Measurements from ENCODE around the gene SLC25A21. TPM values are rescaled to one million over a fixed set of nuclear protein-coding genes. Genes with fewer than 3 reads are reported as not detected.
A peak's percentile ranks its signal among the peaks of the same experiment; 100 is the strongest.

SLC25A21 gene
- total RNA-seq, 6 experiments from 2014 or later, result 0.09 to 0.37 (median 0.18) TPM; not detected in 1

GRCh38 chr14:37179896-37180502 lies 7.6 kb upstream of the SLC25A21 start:
- ATAC-seq (no peak), DNase-seq (no peak)
- TF ChIP-seq POLR2A (IDR thresholded peaks at IDR 0.05), result no peak
- TF ChIP-seq CTCF (IDR thresholded peaks at IDR 0.05), result no peak
- H3K27ac ChIP-seq, result no peak overlapping the region
- H3K27me3 ChIP-seq, result no peaks in the 10 kb centered on the region
- 50% methylated on average over 4 of the region's 4 CpGs for WGBS (ENCODE audit: insufficient coverage, low coverage, low lambda C conversion rate, missing lambda C conversion rate)
- H3K4me1 ChIP-seq, result peaks cover 0 to 9% (median 0%) of the 10 kb centered on the region in 4 donors
- intact Hi-C loops (cut with DNase I), result no loop called here
- H3K9me3 ChIP-seq, result no peaks in the 10 kb centered on the region
- H3K4me3 ChIP-seq, result no peak overlapping the region
- H3K36me3 ChIP-seq, result no peaks in the 10 kb centered on the region

- H3K4me3 ChIP-seq, result peak overlapping the region; percentile 67 to 91 (median 76)
- H3K9me3 ChIP-seq, result no peaks in the 10 kb centered on the region
- H3K27ac ChIP-seq, result no peak overlapping the region
- intact Hi-C loops (cut with DNase I), result no loop called here
- H3K27me3 ChIP-seq, result no peaks in the 10 kb centered on the region
- peaks cover 0 to 23% (median 5%) of the 10 kb centered on the region in 4 donors for H3K4me1 ChIP-seq
- ATAC-seq (no peak), DNase-seq (no peak)
- H3K36me3 ChIP-seq, result no peaks in the 10 kb centered on the region
- WGBS (ENCODE audit: insufficient coverage, low coverage, low lambda C conversion rate, missing lambda C conversion rate), result 61% methylated on average over 5 of the region's 5 CpGs
- TF ChIP-seq POLR2A (IDR thresholded peaks at IDR 0.05), result no peak
- no peak for TF ChIP-seq CTCF (IDR thresholded peaks at IDR 0.05)
Measured at GRCh38 chr14:37172936-37173614, 669 bp upstream of the SLC25A21 start.

GRCh38 chr14:37171678-37172023 lies 755 bp downstream of the SLC25A21 start:
- DNase-seq (no peak), ATAC-seq (peak in 2 of 4 donors; percentile 6 to 7)
- H3K9me3 ChIP-seq, result no peaks in the 10 kb centered on the region
- intact Hi-C loops (cut with DNase I), result no loop called here
- WGBS (ENCODE audit: insufficient coverage, low coverage, low lambda C conversion rate, missing lambda C conversion rate), result 3% methylated on average over 6 of the region's 6 CpGs
- H3K4me3 ChIP-seq, result peak overlapping the region; percentile 67 to 91 (median 76)
- peaks cover 0 to 23% (median 5%) of the 10 kb centered on the region in 4 donors for H3K4me1 ChIP-seq
- peak overlapping the region; percentile 67 to 81 (median 79) for H3K27ac ChIP-seq
- no peaks in the 10 kb centered on the region for H3K36me3 ChIP-seq
- no peak for TF ChIP-seq CTCF (IDR thresholded peaks at IDR 0.05)
- TF ChIP-seq POLR2A (IDR thresholded peaks at IDR 0.05), result no peak
- no peaks in the 10 kb centered on the region for H3K27me3 ChIP-seq

- DNase-seq (no peak), ATAC-seq (no peak)
- H3K27ac ChIP-seq, result no peak overlapping the region
- no peaks in the 10 kb centered on the region for H3K9me3 ChIP-seq
- intact Hi-C loops (cut with DNase I), result no loop called here
- H3K4me1 ChIP-seq, result peaks cover 0 to 23% (median 5%) of the 10 kb centered on the region in 4 donors
- no peaks in the 10 kb centered on the region for H3K27me3 ChIP-seq
- H3K4me3 ChIP-seq, result no peak overlapping the region
- 79% methylated on average over 10 of the region's 10 CpGs for WGBS (ENCODE audit: insufficient coverage, low coverage, low lambda C conversion rate, missing lambda C conversion rate)
- H3K36me3 ChIP-seq, result no peaks in the 10 kb centered on the region
- TF ChIP-seq POLR2A (IDR thresholded peaks at IDR 0.05) (no peak), CTCF (IDR thresholded peaks at IDR 0.05) (no peak)
Measured at GRCh38 chr14:37170993-37171392, 1.4 kb downstream of the SLC25A21 start.
